Measurements from ENCODE around the gene PKM. TPM values are rescaled to one million over a fixed set of nuclear protein-coding genes. Genes with fewer than 3 reads are reported as not detected.

The PKM gene
- total RNA-seq, 1 donor = 2,299 TPM

DNA sequence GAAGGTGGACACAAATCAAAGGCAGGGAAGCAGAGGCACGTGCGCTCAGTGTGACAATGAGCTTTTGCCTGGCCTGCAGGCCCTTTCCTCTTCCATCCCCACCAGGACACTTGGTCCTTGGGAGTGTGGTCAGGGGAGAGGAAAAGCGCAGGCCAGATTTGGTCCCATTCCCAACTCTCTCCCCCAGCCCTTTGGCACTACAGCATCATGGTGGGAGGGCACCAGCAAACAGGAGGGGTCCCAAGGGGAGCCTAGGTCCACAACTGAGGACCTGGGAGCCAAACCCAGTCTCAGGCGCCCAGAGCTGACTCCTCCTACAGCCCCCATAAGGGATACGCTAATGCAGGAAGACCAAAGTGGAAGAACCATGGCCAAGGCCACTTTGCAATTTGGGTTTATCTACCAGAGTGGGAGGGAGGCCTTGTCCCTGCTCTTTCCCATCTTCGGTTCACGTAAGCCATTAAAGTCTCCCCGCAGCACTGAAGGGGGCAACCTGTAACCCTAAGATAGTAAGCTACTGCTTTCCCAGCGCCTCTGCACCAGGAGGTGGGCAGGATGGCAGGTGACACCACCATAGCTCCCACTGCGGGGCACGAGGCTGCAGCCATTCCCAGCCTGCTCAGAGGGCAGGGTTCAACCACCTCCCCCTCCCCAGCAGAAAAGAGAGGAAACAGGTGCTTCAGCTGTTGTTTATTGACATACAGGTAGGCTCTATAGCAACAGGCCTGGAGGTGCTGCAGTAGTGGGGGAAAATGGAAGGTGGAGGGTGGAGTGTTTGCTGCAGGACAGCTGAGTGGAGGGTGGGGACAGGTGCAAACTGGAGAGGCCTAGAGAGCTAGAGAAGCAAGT is 32.4 kb downstream of the PKM start:
- Histone ChIP-seq H3K27me3 (ENCODE audit: insufficient read depth, low read length) (no peaks in the 10 kb centered on the region), H3K36me3 (ENCODE audit: insufficient read depth, low read length) (peaks cover 56% of the 10 kb centered on the region), H2AFZ (ENCODE audit: low read length) (no peak overlapping the region), H3K4me3 (ENCODE audit: insufficient read depth, low read length) (no peak overlapping the region), H3K4me2 (ENCODE audit: insufficient read depth, low read length) (peak overlapping the region; percentile 54), H3K4me1 (ENCODE audit: insufficient read depth, low read length) (peaks cover 10% of the 10 kb centered on the region), H3K79me2 (ENCODE audit: insufficient read depth, low read length) (peaks cover 11% of the 10 kb centered on the region), H3K27ac (ENCODE audit: low read depth, low read length) (no peak overlapping the region), H3K9me3 (ENCODE audit: low read depth, low read length) (no peaks in the 10 kb centered on the region), H4K20me1 (ENCODE audit: insufficient read depth, low read length) (peaks cover 61% of the 10 kb centered on the region)
- peak; percentile 72 for DNase-seq (ENCODE audit: insufficient read length, low spot score, missing footprints)
- TF ChIP-seq, protein P1, sequence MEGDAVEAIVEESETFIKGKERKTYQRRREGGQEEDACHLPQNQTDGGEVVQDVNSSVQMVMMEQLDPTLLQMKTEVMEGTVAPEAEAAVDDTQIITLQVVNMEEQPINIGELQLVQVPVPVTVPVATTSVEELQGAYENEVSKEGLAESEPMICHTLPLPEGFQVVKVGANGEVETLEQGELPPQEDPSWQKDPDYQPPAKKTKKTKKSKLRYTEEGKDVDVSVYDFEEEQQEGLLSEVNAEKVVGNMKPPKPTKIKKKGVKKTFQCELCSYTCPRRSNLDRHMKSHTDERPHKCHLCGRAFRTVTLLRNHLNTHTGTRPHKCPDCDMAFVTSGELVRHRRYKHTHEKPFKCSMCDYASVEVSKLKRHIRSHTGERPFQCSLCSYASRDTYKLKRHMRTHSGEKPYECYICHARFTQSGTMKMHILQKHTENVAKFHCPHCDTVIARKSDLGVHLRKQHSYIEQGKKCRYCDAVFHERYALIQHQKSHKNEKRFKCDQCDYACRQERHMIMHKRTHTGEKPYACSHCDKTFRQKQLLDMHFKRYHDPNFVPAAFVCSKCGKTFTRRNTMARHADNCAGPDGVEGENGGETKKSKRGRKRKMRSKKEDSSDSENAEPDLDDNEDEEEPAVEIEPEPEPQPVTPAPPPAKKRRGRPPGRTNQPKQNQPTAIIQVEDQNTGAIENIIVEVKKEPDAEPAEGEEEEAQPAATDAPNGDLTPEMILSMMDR (IDR thresholded peaks at IDR 0.05; ENCODE audit: extremely low read depth, low read depth, low read length) = no peak

- Histone ChIP-seq H3K9me3 (ENCODE audit: low read depth, low read length) (no peaks in the 10 kb centered on the region), H4K20me1 (ENCODE audit: insufficient read depth, low read length) (peaks cover 53% of the 10 kb centered on the region), H3K4me1 (ENCODE audit: insufficient read depth, low read length) (peaks cover 3% of the 10 kb centered on the region), H3K4me2 (ENCODE audit: insufficient read depth, low read length) (peak within 1 kb of the TSS; percentile 76), H3K79me2 (ENCODE audit: insufficient read depth, low read length) (peaks cover 5% of the 10 kb centered on the region), H3K36me3 (ENCODE audit: insufficient read depth, low read length) (peaks cover 47% of the 10 kb centered on the region), H3K27ac (ENCODE audit: low read depth, low read length) (no peak within 1 kb of the TSS), H2AFZ (ENCODE audit: low read length) (peak within 1 kb of the TSS; percentile 51), H3K27me3 (ENCODE audit: insufficient read depth, low read length) (no peaks in the 10 kb centered on the region), H3K4me3 (ENCODE audit: insufficient read depth, low read length) (peak within 1 kb of the TSS; percentile 63)
- peak; percentile 98 for DNase-seq (ENCODE audit: insufficient read length, low spot score, missing footprints)
- TF ChIP-seq, protein P1 (IDR thresholded peaks at IDR 0.05; ENCODE audit: extremely low read depth, low read depth, low read length) = no peak
Measured at GRCh38 chr15:72197460-72198355, 33.3 kb downstream of the PKM start, which contains the start of gene GRAMD2A. Gene GRAMD2A (minus strand): TSS chr15:72197787.

- Histone ChIP-seq H3K9me3 (ENCODE audit: low read depth, low read length) (no peaks in the 10 kb centered on the region), H3K79me2 (ENCODE audit: insufficient read depth, low read length) (no peaks in the 10 kb centered on the region), H3K4me3 (ENCODE audit: insufficient read depth, low read length) (peak overlapping the region; percentile 63), H3K27ac (ENCODE audit: low read depth, low read length) (no peak overlapping the region), H2AFZ (ENCODE audit: low read length) (peak overlapping the region; percentile 51), H3K36me3 (ENCODE audit: insufficient read depth, low read length) (peaks cover 40% of the 10 kb centered on the region), H3K4me2 (ENCODE audit: insufficient read depth, low read length) (peak overlapping the region; percentile 76), H3K27me3 (ENCODE audit: insufficient read depth, low read length) (no peaks in the 10 kb centered on the region), H4K20me1 (ENCODE audit: insufficient read depth, low read length) (peaks cover 46% of the 10 kb centered on the region), H3K4me1 (ENCODE audit: insufficient read depth, low read length) (peaks cover 3% of the 10 kb centered on the region)
- TF ChIP-seq, protein P1 (IDR thresholded peaks at IDR 0.05; ENCODE audit: extremely low read depth, low read depth, low read length) = no peak
- DNase-seq (ENCODE audit: insufficient read length, low spot score, missing footprints) = peak; percentile 90
Measured at GRCh38 chr15:72197041-72197459, 33.9 kb downstream of the PKM start.
